ENCODE data around the gene KDM4D. TPM values are rescaled to one million over a fixed set of nuclear protein-coding genes. Genes with fewer than 3 reads are reported as not detected.
A peak's percentile ranks its signal among the peaks of the same experiment; 100 is the strongest.

The KDM4D gene
- total and polyA plus RNA-seq, 9 of the 15 experiments (the other 6 are each of a cell fraction or from before 2014, with no cell fraction given), result 0.34 to 1.1 (median 0.50) TPM

DNA sequence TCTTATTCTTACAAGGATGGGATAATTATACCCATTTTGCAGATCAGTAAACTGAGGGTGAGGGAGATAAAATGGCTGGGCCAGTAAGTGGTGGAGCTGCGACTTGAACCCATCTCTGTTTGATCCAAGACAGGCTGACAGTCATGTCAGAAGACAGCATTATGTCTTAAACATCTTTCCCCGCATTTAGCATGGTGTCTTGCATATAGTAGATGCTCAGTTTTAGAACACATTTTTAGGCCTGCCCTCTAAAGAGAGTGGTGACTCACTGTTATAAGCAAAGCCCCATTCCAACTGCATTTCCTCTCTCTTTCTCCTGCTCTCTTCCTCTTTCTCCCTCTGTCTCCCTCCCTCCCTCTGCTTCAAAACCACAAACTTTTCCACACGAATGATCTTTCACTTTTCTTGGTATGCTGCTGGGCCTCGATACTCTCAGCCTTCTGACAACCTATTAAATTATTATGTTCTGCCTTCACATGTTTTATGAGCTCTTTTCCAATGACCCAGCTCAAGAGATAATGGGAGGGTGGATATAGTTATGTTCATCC, 25.4 kb upstream of the KDM4D start (continued):
- no peak for TF ChIP-seq FOXM1 (IDR thresholded peaks at IDR 0.05; ENCODE audit: low read depth)
- TF ChIP-seq FOXM1 (CRISPR knock-in tag; IDR thresholded peaks at IDR 0.05; ENCODE audit: low read depth), result no peak
- no peak for TF ChIP-seq YY1 (IDR thresholded peaks at IDR 0.05; ENCODE audit: borderline replicate concordance in 1 of 3, control insufficient read depth in 1 of 3, extremely low read depth in 1 of 3, insufficient read depth in 3 of 3, insufficient read length in 1 of 3, insufficient replicate concordance in 2 of 3, low read depth in 1 of 3, low read length in 2 of 3)
- no peak for TF ChIP-seq SMAD3 (CRISPR knock-in tag; conservative IDR thresholded peaks at IDR 0.05)
- TF ChIP-seq ZSCAN32 (CRISPR knock-in tag; IDR thresholded peaks at IDR 0.05), result no peak
- no peak for TF ChIP-seq KDM5B (IDR thresholded peaks at IDR 0.05; ENCODE audit: insufficient replicate concordance, low read depth, low read length)
- TF ChIP-seq KHSRP (IDR thresholded peaks at IDR 0.05), result no peak
- no peak for TF ChIP-seq ZNF785 (CRISPR knock-in tag; IDR thresholded peaks at IDR 0.05)
- TF ChIP-seq, protein P1, sequence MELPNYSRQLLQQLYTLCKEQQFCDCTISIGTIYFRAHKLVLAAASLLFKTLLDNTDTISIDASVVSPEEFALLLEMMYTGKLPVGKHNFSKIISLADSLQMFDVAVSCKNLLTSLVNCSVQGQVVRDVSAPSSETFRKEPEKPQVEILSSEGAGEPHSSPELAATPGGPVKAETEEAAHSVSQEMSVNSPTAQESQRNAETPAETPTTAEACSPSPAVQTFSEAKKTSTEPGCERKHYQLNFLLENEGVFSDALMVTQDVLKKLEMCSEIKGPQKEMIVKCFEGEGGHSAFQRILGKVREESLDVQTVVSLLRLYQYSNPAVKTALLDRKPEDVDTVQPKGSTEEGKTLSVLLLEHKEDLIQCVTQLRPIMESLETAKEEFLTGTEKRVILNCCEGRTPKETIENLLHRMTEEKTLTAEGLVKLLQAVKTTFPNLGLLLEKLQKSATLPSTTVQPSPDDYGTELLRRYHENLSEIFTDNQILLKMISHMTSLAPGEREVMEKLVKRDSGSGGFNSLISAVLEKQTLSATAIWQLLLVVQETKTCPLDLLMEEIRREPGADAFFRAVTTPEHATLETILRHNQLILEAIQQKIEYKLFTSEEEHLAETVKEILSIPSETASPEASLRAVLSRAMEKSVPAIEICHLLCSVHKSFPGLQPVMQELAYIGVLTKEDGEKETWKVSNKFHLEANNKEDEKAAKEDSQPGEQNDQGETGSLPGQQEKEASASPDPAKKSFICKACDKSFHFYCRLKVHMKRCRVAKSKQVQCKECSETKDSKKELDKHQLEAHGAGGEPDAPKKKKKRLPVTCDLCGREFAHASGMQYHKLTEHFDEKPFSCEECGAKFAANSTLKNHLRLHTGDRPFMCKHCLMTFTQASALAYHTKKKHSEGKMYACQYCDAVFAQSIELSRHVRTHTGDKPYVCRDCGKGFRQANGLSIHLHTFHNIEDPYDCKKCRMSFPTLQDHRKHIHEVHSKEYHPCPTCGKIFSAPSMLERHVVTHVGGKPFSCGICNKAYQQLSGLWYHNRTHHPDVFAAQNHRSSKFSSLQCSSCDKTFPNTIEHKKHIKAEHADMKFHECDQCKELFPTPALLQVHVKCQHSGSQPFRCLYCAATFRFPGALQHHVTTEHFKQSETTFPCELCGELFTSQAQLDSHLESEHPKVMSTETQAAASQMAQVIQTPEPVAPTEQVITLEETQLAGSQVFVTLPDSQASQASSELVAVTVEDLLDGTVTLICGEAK (IDR thresholded peaks at IDR 0.05), result no peak
- TF ChIP-seq, protein P1 (CRISPR knock-in tag; IDR thresholded peaks at IDR 0.05), result no peak
- TF ChIP-seq ZNF316 (IDR thresholded peaks at IDR 0.05), result no peak
- peak; percentile 43; the same call in 1 of the 2 replicates for TF ChIP-seq NBN (IDR thresholded peaks at IDR 0.05; ENCODE audit: low read depth)
- TF ChIP-seq MYC (IDR thresholded peaks at IDR 0.05; ENCODE audit: low read depth, low read length), result no peak
- no peak for TF ChIP-seq MYC (CRISPR knock-in tag; IDR thresholded peaks at IDR 0.05; ENCODE audit: borderline replicate concordance, low read depth)
- peak; percentile 64 for TF ChIP-seq ZNF134 (CRISPR knock-in tag; conservative IDR thresholded peaks at IDR 0.05)
- no peak for TF ChIP-seq TRIM24 (IDR thresholded peaks at IDR 0.05)
- no peak for TF ChIP-seq ZFP30 (CRISPR knock-in tag; IDR thresholded peaks at IDR 0.05; ENCODE audit: borderline replicate concordance)
- TF ChIP-seq MTF1 (CRISPR knock-in tag; IDR thresholded peaks at IDR 0.05; ENCODE audit: borderline replicate concordance), result no peak
- TF ChIP-seq DNMT1 (IDR thresholded peaks at IDR 0.05), result no peak
- no peak for TF ChIP-seq ZNF77 (CRISPR knock-in tag; IDR thresholded peaks at IDR 0.05)
- TF ChIP-seq SRSF9 (IDR thresholded peaks at IDR 0.05; ENCODE audit: borderline replicate concordance, low read depth, low read length), result no peak
- peak; percentile 58 for TF ChIP-seq MEIS2 (IDR thresholded peaks at IDR 0.05; ENCODE audit: partially characterized antibody)
- TF ChIP-seq KLF10 (CRISPR knock-in tag; IDR thresholded peaks at IDR 0.05), result no peak

All from K562 (cell line).